NCI-H187 (cell line): Measurements from ENCODE around the gene CENPU.
"Not testable (repeated sequence)": the region's sequence is repeated elsewhere in the genome, so short reads cannot be mapped to it uniquely, and the experiment has no call there.

Experiments used
- DNase-seq, 2 experiments: peaks; one replicate each; lab custom pipeline; 2025; lab: John Stamatoyannopoulos, UW

Gene CENPU

DNA sequence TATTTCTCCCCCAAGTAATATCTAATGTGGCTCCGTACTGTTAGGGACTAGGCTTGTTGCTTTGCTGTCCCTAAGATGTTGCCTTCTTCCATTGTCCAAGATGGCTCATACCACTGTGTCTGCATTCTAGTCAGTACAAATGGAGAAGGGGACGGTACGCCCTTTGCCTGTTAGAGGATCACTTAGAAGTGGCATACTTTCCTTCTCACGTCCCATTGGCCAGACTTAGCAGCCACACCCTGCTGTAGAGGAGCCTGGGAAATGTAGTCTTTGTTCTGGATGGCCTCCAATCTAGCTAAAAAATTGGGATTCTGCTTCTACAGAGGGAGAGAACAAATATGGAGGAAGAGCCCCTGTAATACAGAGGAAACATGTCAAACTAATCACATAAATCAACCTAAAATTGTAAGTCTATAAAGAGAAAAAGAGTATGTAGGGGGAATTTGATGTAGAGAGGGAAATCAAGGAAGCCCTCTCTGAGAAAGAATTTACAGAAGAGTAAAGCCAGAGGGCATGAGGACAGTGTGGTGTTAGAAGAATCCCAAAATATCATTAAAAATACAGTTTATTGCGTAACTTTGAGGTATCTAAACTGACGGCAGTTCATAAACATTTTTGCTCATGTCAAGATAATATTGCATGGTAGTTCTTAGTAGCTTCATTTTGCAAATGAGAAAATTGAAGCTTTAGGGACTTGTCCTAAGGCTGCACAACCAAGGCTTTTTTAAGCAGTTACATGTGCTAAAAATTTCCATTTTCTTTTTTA lies 69.3 kb downstream of the CENPU start:
- DNase-seq, result no peak

DNA sequence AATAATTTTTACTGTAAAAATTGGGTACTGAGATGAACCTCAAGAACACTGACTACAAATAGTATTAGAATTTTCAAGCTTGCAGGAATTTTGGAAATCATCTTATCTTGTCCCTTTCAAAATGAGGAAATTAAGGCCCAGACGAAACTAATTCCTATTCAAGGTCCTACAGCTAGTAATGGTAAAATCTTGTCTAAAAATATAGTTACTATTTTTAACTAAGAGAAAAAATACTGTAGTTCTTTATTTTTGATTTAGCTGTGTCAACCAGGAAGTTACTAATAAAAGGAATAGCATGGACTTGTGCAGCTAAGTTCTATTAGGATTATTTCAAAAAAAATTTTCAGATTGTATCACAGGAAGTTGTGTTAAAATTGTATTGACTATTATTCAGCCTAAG lies 71.7 kb downstream of the CENPU start:
- DNase-seq, result no peak

DNA sequence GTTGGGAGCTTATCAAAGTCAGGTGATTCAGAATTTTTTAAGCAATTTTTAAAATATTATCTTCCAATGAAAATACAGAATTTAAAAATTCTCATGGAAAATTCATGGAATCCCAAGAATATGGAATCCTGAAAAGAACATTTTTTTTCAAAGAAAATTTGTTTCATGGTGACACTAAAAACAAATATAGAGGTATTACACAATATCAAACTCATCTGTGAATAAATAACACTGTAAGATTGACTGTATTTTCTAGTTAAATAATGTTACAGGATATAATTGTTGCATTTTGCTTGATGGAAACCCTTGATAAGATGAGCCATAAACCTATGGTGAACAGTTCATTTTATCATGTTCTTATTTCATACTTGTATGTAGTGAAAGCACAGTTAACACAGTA lies 72.9 kb downstream of the CENPU start:
- DNase-seq, result no peak

DNA sequence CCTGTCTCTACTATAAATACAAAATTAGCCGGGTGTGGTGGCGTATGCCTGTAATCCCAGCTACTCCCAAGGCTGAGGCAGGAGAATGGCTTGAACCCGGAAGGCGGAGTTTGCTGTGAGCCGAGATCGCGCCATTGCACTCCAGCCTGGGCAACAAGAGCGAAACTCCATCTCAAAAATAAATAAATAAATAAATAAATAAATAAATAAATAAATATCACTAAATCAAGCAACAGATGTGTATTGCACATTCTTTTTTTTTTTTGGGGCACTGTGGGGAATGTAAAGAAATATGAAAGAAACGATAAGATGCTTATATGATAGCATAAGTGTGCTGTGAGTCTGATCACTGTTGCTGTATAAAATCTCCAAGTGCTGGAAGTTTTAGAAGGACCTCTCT lies 76.1 kb downstream of the CENPU start:
- not testable (repeated sequence) for DNase-seq

DNA sequence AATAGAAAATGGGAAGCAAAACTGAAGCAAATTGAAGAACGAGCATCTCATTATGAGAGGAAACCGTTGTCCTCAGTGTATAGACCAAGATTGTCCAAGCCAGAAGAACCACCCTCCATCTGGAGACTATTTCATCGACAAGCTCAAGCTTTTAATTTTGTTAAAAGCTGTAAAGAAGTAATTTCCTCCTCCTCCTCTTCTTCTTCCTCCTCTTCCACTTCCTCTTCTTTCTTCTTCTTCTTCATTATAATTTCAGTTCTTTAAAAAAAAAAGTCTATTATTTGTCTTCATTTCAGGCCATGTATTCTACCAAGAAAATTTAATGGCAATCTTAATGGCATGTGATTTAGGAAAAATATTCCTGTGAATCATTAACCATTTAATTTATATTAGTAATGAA lies 76.8 kb downstream of the CENPU start:
- DNase-seq, result no peak

DNA sequence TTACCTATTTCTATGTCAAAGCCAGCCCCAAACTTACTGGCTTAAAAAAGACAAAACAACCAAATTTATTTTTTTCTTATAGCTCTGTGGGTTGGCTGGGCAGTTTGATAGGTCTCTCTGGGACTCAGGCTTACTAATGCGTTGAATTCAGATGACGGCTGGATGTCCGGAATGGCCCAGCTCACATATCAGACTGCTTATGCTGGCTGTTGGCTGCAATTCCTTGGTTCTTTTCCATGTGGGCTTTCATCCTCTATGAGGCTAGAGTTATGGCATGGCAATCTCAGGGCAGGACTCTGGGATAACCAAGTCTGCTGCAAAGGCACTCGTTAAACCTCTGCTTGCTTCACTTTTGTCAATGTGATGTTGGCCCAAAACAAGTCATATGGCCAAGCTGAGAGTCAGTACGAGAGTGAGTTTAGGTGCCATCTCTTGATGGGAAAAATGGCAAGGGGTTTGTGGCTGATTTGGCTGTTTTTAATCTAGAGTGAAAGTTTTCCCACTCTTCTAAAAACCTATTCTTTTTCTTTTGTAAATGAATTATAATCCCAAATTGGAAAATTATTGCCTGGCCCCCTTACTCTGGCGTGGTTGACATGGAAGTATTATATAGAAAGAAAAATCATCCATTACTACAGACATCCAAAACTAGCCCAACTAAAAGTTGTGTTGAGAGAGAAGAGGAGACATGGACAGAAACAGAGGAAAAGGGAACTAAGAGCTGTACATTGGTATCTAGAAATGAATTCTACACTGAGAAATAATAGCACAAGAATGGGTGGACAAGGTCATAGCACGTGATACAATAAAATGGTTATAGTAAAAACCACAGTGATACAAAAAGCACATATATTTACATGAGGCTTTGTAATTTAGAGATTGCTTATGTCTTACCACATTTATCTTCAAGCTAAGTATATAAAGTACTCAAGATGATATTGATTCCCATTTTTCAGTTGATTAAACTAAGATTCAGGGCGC lies 77.7 kb downstream of the CENPU start:
- no peak for DNase-seq

DNA sequence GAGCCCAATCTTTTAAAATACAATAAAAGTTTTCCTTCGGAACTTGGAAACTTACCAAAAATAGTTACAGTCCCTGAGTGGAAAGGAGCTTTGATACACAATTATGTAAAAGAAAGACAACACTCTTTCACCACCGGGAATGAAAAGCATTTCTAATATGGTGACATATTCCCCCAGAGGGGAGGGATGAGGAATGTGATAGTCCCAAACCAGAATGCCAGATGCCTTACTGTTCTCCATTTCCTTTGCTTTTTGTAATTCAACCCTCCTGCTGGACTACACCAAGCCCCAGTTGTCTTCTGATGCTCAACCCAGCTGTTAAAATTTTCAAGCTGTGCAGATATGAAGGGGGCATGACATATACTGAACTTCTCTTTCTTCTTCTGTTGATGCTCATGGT lies 80.2 kb downstream of the CENPU start:
- no peak for DNase-seq

DNA sequence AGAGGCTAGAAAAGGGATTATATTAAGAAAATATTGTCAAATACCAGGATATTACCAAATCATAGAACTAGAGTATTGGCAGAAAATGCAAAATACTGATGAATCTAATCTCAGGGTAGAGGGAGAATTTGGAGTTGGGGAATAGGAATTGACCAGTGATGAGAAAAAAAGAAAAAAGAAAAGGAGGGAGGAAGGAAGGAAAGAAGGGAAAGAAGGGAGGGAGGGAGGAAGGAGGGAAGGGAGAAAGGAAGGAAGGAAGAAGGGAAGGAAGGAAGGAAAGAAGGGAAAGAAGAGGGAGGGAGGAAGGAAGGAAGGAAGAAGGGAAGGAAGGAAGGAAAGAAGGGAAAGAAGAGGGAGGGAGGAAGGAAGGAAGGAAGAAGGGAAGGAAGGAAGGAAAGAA lies 81.2 kb downstream of the CENPU start:
- DNase-seq, result not testable (repeated sequence)

DNA sequence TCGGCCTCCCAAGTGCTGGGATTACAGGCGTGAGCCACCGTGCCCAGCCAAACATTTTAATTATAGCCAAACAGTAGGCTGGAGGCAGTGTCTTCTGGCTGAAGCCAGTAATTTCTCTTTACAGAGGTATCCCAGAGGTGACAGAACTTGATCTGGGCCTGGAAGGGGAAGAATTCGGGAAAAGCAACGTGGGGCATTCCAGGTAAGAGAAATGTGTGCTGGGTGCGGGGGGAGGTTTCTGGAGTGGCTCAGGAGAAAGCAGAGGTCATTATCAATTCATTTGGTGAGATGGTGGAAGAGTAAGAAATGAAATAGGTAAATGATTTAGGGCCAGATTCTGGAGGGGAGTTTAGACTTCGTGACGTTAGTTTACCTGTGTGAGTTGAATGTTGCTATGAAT lies 82.0 kb downstream of the CENPU start:
- DNase-seq, result no peak

DNA sequence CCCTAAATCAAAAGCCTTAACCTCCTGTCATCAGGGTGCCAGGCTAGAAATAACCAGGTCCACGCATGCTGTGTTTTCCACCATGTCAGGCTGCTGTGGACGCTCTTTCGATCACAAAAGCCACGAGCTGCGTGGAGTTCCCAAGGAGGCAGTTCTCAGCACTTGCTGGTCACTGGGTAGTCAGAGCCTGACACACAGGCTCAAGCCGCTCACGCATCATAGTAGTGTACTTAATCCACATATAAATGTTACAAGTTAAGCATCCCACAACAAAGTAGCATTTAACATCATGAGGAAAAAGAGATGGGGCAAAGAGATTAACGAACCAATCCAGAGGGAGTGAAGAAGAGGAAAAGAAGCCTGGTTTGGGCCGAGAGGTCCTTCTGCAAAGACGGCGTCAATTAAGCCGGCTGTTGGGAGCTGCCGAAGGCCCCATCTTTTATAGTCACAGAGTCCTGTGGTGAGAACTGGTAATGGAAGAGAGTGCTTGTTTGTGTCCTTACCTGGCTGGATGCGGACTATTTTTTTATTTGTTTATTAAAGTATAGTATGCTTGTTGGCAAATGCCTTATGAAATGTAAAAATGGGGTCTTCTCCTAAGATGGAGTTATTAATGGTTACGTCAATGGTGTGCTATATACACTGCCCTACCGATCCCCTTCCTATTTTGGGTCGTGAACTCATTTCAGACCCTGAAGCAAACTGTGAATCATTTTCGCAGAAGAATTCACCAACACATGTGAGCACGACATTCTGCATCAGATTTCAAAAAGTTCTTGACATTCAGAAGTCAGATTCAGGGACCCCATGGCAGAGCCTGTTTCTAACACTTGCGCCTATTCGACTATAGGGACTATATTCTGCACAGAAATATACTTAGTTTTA lies 83.7 kb downstream of the CENPU start:
- no peak for DNase-seq

DNA sequence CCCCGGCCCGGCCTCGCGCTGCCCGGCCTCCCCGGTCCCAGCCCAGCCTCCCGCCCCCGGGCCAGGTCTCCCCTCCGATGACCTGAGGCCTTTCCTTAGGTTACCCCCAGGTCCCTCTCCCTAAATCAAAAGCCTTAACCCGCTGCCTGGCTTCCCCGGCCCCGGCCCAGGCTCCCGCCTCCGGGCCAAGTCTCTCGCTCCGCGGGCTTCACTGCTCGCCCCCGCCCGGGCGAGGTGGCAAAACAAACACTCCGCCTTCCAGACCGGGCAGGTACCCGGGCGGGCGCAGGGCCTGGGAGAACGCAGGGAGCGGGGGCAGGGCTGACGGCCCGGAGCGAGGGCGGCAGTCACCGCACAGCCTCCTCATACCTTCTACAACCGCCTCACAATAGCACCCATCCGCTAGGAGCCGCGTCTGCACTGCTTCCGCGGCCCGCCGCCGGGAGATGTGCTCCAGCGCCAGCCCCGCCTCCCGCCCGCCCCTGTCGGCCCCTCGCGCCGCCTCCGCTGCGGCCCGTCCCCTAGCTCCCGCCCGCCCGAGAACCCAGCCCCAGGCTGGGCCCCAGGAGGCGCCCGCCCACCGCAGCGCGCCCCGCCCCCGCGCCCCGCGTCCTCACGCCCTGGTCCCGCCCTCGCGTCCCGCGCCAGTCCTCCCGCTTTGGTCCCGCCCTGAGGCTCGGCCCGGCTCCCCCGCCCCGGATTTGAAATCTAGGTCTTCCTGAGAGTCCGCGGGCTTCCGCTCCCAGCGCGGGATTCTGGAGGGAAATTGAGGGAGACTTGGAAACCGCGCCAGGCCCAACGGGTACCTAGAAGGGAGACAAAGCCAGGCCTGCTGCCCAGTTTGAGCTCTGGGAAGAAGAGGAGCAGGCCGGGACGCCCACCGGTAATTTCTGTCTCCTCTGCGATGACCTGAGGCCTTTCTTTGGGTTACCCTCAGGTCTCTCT lies 84.6 kb downstream of the CENPU start, which contains the start of the genes CASP3 and PRIMPOL:
Gene CASP3, minus strand, starts transcription at position 422 of the 945 bp plus-strand sequence. CDS start 10,994 bp downstream, outside the sequence.
Gene PRIMPOL, plus strand, starts transcription at position 713 of the 945 bp plus-strand sequence. CDS start 7,403 bp downstream, outside the sequence.
- peak; percentile 76 to 82 for DNase-seq

DNA sequence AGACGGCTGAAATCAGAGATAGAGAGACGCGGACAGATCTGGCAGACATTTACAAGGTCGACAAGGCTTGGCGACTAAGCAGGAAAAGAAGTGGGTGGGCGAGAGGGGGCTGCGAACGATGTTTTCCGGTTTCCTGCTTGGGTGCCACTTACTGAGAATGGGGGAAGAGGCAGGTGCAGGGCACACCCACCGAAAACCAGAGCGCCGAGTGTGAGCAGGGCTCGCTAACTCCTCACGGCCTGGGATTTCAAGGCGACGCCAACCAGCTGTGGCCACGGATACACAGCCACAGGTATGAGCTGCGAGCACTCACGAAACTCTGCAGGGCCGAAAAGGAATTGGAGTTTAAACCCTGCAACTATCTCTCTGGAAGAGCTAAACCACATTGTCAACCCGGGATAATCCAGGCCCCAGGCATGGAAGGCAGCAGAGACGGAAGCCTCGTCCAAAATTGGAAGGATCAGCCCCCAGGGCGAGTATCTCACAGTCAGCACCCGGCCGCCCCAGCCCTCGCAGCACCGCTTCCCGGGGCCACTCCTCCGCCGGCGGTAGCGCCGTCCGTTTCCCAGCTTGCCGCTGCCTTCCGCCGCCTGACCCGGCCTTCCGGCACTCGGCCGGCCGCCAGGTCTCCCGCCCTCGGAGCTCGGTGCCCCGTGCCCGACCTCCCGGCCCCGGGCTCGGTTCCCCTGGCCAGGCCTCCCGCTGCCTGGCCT lies 85.4 kb downstream of the CENPU start:
- peak in 1 of 2 experiments; percentile 1 for DNase-seq

DNA sequence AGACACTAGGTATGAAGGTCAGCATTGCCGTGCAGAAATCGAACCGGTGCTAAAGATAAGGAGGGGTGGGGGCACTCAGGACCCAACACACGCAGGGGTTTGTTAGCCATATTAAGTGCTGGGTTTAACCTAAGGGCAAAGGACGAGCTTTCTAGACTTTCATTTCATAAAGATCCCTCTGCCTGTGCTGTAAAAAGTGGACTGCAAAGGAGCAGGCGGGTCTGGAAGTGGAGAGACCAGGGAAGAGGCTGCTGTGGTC lies 85.9 kb downstream of the CENPU start:
- DNase-seq, result no peak

DNA sequence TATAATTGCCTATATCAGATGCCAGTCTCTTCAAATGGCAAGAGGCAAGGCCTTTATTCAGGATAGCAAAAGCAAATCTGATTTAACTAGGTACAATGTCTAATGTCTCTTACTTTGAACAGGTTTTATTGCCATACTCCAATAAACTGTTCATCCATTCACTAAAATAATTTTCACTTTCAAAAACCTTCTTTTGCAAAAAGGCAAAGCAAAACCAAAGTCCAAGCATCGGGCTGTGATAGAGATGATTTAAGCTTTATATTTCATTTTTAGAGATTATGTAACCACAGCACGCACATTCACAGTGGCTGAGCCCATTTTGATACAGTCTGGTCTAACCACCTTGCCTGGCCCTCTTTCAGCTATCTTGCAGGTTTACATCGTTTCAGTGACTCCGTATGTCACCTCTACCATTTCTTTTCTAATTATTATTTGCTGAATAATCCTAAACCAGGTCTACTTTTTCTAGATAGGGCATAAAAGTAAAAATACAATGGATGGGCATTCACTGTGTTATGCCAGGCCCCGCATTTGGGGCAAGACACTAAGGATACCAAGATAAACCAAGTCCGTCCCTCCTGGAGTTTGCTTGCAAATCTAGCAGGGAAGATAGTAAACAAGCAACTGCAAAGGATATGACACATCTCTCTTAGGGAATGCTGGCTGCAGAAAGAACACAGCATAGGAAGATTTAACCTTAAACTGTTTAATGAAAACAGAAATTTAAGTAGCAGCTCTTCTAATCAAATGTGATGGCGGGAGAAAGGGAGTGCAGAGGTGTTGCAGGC lies 86.4 kb downstream of the CENPU start:
- DNase-seq, result no peak

DNA sequence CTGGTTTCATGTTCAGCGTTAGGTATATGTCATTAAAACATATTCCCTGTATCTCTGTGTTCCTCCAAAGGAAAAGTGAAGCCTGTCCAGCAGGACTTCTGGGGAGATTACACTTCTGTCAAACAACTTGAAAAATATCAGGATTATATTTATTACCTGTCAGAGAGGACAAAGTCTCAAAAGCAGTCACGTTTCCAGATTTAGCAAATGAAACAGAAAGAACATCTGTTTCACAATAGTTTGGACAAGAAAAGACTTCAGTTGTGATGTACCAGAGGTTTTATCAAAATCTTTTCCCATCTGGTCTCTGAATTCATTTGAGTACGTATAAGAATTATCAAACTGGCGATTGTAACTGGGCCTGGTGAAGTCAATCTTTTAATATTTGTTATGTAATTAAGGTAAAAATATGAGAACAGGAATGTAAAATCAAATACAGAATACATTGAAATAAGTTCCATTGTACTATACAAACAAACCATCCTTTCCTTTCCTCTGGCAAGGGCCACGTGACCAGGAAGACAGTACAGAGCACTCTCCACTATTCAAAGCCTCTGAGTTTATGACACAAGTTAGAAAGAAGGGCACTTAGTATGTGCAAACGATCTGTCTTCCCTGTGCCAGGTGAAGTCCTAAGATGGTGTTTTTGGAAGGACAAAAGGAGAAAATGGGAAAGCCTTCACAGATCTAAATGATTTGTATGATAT lies 87.8 kb downstream of the CENPU start:
- no peak for DNase-seq

DNA sequence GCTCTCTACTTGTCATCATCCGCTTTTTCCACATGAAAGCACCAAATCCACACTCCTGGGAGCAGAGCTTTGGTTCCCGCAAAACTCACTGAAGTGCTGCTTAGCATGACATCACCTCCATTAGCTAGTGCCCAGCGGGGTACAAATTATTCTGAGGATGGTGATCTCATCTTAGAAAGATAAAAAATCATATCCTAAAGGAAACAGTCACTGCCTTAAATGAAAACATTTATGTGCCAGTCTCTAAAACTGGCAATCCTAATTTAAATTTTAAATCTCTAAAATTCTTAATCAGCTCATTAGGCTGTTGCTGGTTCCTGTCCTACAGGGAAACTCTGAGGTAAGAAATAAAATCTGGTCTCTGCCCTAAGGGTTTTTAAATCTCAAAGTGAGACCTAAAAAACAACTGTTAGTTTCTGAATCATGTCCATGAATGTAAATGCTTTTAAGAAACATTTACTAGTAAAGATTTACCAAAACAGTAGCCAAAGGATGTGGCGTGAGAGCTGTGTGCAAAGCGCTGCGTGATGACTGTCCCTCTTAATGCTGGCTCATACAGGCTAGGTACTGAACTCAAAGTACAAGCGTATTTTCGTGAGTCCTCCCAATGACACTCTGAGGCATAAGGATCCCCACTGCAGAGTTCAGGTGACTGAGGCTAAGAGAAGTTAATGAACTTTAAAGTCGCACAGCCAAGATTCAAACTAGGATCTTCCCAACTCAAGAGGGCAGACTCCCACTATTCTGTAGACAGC lies 89.2 kb downstream of the CENPU start:
- DNase-seq, result no peak
